Neutrophil (primary cell): ENCODE measurements around the gene DCTN5.
"Not testable (repeated sequence)": the region's sequence is repeated elsewhere in the genome, so short reads cannot be mapped to it uniquely, and the experiment has no call there.

Experiments used
- H3K27ac ChIP-seq: fragments of 200-600 bp; sonication (generic); 2 replicates; pipeline ENCODE4 v1.5.1; 2016; ENCODE audit warnings: mild to moderate bottlenecking, moderate library complexity
- H3K27me3 ChIP-seq: fragments of 200-600 bp; sonication (generic); 2 replicates; pipeline ENCODE4 v1.6.0; 2016; ENCODE audit warnings: mild to moderate bottlenecking
- H3K36me3 ChIP-seq: fragments of 200-600 bp; sonication (generic); 2 replicates; pipeline ENCODE4 v1.5.1; 2017
- H3K4me1 ChIP-seq, 2 experiments: fragments of 200-600 bp in 1 of 2; sonication (generic) in 1 of 2; 1 replicate in 1 of 2; 2 replicates in 1 of 2; pipeline versions ENCODE4 v1.5.1 to v1.6.1; 2013 to 2016; ENCODE audit warnings: low read depth in 1 of 2, low read length in 1 of 2, mild to moderate bottlenecking in 1 of 2, moderate library complexity in 1 of 2; ENCODE audit not compliant: control insufficient read depth in 1 of 2, insufficient read depth in 1 of 2
- H3K4me3 ChIP-seq, 2 experiments: fragments of 200-600 bp in 1 of 2; sonication (generic) in 1 of 2; 1 replicate in 1 of 2; 2 replicates in 1 of 2; pipeline ENCODE4 v1.5.1; 2013 to 2016; ENCODE audit warnings: low read depth in 1 of 2, low read length in 1 of 2, mild to moderate bottlenecking in 1 of 2, moderate library complexity in 1 of 2
- H3K9me3 ChIP-seq: fragments of 200-600 bp; sonication (generic); 2 replicates; pipeline ENCODE4 v1.5.1; 2016
- CTCF ChIP-seq: fragments of 200-600 bp; sonication (generic); IDR thresholded peaks from 2 replicates; pipeline ENCODE4 v1.5.1; 2016; ENCODE audit warnings: antibody characterized with exemption

DCTN5 gene

DNA sequence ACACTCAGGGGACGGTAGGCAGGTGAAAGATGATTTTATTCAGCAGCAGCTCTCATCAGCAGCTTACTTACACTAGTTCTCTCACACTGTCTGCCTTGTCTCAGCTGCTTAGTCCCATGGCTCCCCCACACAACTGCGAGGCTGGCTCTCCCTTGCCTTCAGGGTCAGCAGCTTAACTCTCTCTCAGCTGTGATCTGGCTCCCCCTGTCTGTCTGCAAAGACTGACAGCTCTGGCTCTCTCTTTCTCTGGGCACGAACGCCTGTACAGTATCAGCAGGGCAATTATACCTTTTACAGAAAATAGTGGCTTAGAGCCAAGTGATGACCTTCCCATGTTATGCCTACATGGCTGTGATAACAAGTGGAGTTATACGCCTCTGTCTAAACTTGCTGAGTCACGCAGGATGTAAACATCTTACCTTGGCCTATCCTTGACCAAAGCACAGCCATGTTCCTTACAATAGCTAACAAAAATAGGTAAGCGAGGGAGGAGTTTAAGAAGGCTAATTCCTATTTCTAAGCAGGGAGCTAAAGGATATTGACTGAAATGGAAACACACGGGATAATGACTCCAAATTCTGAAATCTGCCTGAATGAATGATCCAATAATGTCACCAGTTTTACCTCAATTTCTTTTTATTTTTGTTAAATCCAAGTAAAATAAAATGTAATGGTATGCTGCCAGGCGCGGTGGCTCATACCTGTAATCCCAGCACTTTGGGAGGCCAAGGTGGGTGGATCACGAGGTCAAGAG lies 44.1 kb upstream of the DCTN5 start:
- Histone ChIP-seq H3K9me3 (no peaks in the 10 kb centered on the region), H3K4me1 (peaks cover 11 to 13% of the 10 kb centered on the region in 2 experiments), H3K27me3 (no peaks in the 10 kb centered on the region), H3K27ac (no peak overlapping the region), H3K36me3 (peaks cover 5% of the 10 kb centered on the region), H3K4me3 (no peak overlapping the region)
- no peak for TF ChIP-seq CTCF

- Histone ChIP-seq H3K36me3 (peaks cover 6% of the 10 kb centered on the region), H3K4me3 (no peak overlapping the region), H3K4me1 (no peaks in the 10 kb centered on the region), H3K27ac (no peak overlapping the region), H3K9me3 (no peaks in the 10 kb centered on the region), H3K27me3 (no peaks in the 10 kb centered on the region)
- no peak for TF ChIP-seq CTCF
Observed at GRCh38 chr16:23607726-23608125, 33.5 kb upstream of the DCTN5 start.

DNA sequence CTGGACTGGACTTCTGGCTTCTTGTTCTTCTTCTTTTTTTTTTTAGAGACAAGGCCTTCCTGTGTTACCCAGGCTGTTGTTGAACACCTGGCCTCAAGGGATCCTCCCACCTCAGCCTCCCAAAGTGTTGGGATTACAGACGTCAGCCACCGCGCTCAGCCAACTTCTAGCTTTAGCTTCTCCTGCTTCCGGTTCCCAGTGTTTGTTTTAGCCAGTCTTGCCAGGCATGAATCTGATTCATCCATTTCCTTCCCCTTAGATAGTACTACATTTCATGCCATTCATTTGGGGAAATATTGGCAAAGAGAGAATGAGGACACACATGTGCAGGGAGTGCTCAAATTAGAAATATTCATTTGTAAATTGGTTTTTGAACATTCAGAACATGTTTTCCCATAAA lies 33.1 kb upstream of the DCTN5 start:
- Histone ChIP-seq H3K4me1 (no peaks in the 10 kb centered on the region), H3K9me3 (no peaks in the 10 kb centered on the region), H3K4me3 (no peak overlapping the region), H3K27me3 (no peaks in the 10 kb centered on the region), H3K27ac (no peak overlapping the region), H3K36me3 (peaks cover 9% of the 10 kb centered on the region)
- no peak for TF ChIP-seq CTCF

- Histone ChIP-seq H3K27me3 (no peaks in the 10 kb centered on the region), H3K4me1 (no peaks in the 10 kb centered on the region), H3K36me3 (peaks cover 10% of the 10 kb centered on the region), H3K27ac (no peak overlapping the region), H3K4me3 (no peak overlapping the region), H3K9me3 (no peaks in the 10 kb centered on the region)
- no peak for TF ChIP-seq CTCF
Observed at GRCh38 chr16:23609929-23610328, 31.3 kb upstream of the DCTN5 start.

GRCh38 chr16:23610905-23611304 lies 30.4 kb upstream of the DCTN5 start:
- not testable (repeated sequence) for H3K4me1 ChIP-seq, H3K27me3 ChIP-seq, H3K9me3 ChIP-seq, H3K36me3 ChIP-seq, H3K4me3 ChIP-seq, H3K27ac ChIP-seq

GRCh38 chr16:23611936-23612335 lies 29.3 kb upstream of the DCTN5 start:
- Histone ChIP-seq H3K9me3 (no peaks in the 10 kb centered on the region), H3K27me3 (no peaks in the 10 kb centered on the region), H3K4me1 (no peaks in the 10 kb centered on the region), H3K4me3 (no peak overlapping the region), H3K36me3 (peaks cover 8% of the 10 kb centered on the region), H3K27ac (no peak overlapping the region)
- TF ChIP-seq CTCF, result no peak
